ENCODE results near the gene GPR39. TPM values are rescaled to one million over a fixed set of nuclear protein-coding genes. Genes with fewer than 3 reads are reported as not detected.

Gene GPR39
- polyA plus RNA-seq, 1 donor from 2014 or later, result 1.1 TPM

DNA sequence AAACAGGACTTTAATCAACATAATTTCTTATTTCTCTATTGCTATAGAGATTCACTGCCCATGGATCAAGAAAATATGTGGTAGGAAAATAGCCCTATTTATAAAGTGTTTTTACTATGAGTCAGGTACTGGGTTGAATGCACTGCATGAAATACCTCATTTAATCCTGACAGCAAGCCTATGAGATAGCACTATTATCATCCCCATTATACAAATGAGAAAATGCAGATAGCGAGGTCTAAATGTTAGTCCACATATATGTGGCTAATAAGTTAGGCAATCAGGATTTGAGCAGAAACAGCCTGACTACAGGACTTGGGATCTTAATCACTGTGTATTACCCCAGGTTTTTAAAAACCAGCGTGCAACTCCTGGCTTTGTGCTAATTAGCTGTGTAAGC is 261.9 kb downstream of the GPR39 start:
- Histone ChIP-seq H2AFZ (ENCODE audit: low read depth, low read length) (no peak overlapping the region), H3K4me2 (ENCODE audit: low read length) (no peak overlapping the region)

DNA sequence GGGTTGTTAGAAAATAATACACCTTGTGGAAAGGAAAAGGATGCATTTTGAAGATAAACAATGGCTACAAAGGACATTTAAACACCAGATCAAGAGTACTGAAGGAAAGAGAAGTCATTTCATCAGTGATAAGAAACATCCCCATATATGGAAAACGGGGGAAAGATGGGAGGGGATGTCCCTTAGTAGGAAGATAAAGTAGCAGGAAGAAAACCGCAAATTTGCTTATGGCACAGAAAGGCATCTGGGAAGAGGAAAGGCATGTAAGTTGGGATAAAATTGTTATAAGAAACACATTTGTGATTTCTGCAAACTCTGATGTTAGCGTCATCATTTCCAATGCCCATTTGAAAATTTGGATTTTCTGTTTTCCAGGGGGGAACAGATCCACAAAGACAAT is 263.9 kb downstream of the GPR39 start:
- no peaks in the 10 kb centered on the region for H3K27me3 ChIP-seq (ENCODE audit: insufficient read depth, low read depth, low read length)
- H3K9ac ChIP-seq (ENCODE audit: low read length), result no peak overlapping the region
- no peak for TF ChIP-seq TAF1 (IDR thresholded peaks at IDR 0.05; ENCODE audit: low read depth)
- TF ChIP-seq, protein P1, sequence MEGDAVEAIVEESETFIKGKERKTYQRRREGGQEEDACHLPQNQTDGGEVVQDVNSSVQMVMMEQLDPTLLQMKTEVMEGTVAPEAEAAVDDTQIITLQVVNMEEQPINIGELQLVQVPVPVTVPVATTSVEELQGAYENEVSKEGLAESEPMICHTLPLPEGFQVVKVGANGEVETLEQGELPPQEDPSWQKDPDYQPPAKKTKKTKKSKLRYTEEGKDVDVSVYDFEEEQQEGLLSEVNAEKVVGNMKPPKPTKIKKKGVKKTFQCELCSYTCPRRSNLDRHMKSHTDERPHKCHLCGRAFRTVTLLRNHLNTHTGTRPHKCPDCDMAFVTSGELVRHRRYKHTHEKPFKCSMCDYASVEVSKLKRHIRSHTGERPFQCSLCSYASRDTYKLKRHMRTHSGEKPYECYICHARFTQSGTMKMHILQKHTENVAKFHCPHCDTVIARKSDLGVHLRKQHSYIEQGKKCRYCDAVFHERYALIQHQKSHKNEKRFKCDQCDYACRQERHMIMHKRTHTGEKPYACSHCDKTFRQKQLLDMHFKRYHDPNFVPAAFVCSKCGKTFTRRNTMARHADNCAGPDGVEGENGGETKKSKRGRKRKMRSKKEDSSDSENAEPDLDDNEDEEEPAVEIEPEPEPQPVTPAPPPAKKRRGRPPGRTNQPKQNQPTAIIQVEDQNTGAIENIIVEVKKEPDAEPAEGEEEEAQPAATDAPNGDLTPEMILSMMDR (IDR thresholded peaks at IDR 0.05; ENCODE audit: poor library complexity, severe bottlenecking), result no peak
- TF ChIP-seq EZH2 (IDR thresholded peaks at IDR 0.05; ENCODE audit: borderline replicate concordance, insufficient read depth, low read length, poor library complexity, severe bottlenecking), result no peak
- no peak overlapping the region for H3K4me3 ChIP-seq (ENCODE audit: low read length)
- no peaks in the 10 kb centered on the region for H3F3A ChIP-seq (ENCODE audit: insufficient read depth, low read length, poor library complexity, severe bottlenecking)
- no peaks in the 10 kb centered on the region for H3K9me2 ChIP-seq (ENCODE audit: insufficient read depth, low read length)
- no peak overlapping the region for H3K27ac ChIP-seq (ENCODE audit: low read length)
- no peak overlapping the region for H2AFZ ChIP-seq (ENCODE audit: low read depth, low read length)
- H3K36me3 ChIP-seq (ENCODE audit: insufficient read depth, low read length), result no peaks in the 10 kb centered on the region
- H3K79me2 ChIP-seq (replicated peaks; ENCODE audit: insufficient read depth, low read length), result no peaks in the 10 kb centered on the region
- H3K9me3 ChIP-seq (ENCODE audit: low read length), result no peaks in the 10 kb centered on the region
- H3K4me2 ChIP-seq (ENCODE audit: low read length), result no peak overlapping the region
- no peaks in the 10 kb centered on the region for H4K20me1 ChIP-seq (ENCODE audit: insufficient read depth)

More for the DNA sequence above, 261.9 kb downstream of the GPR39 start:
- H3K9me2 ChIP-seq (ENCODE audit: insufficient read depth, low read length), result no peaks in the 10 kb centered on the region
- no peaks in the 10 kb centered on the region for H3K79me2 ChIP-seq (replicated peaks; ENCODE audit: insufficient read depth, low read length)
- H3K27ac ChIP-seq (ENCODE audit: low read length), result no peak overlapping the region
- H3K9me3 ChIP-seq (ENCODE audit: low read length), result no peaks in the 10 kb centered on the region
- no peaks in the 10 kb centered on the region for H3F3A ChIP-seq (ENCODE audit: insufficient read depth, low read length, poor library complexity, severe bottlenecking)
- H3K9ac ChIP-seq (ENCODE audit: low read length), result no peak overlapping the region
- H3K36me3 ChIP-seq (ENCODE audit: insufficient read depth, low read length), result no peaks in the 10 kb centered on the region
- H4K20me1 ChIP-seq (ENCODE audit: insufficient read depth), result no peaks in the 10 kb centered on the region
- no peaks in the 10 kb centered on the region for H3K27me3 ChIP-seq (ENCODE audit: insufficient read depth, low read depth, low read length)
- H3K4me3 ChIP-seq (ENCODE audit: low read length), result no peak overlapping the region
- TF ChIP-seq, protein P1 (IDR thresholded peaks at IDR 0.05; ENCODE audit: poor library complexity, severe bottlenecking), result no peak
- TF ChIP-seq POLR2AphosphoS5 (IDR thresholded peaks at IDR 0.05), result no peak

DNA sequence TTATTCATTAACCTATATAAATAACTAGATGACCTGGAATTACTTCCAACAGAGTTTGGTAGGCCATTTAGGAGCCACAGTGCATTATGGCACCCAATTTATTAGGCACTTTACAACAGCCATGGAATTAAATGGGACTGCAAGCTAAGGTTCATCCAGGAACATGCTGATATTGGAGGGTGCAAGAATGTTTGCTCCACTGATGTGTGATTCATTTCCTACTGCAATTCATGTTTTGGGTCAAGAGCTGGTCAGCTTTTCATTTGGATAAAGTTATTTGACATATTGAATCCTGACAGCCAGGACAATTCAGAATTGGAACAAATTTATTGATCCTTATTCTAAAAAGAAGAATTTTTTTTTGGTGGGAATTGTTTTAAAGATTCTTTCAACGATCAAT is 265.2 kb downstream of the GPR39 start:
- Histone ChIP-seq H2AFZ (ENCODE audit: low read depth, low read length) (no peak overlapping the region), H3F3A (ENCODE audit: insufficient read depth, low read length, poor library complexity, severe bottlenecking) (no peaks in the 10 kb centered on the region), H3K9me3 (ENCODE audit: low read length) (no peaks in the 10 kb centered on the region), H3K9me2 (ENCODE audit: insufficient read depth, low read length) (no peaks in the 10 kb centered on the region), H3K4me3 (ENCODE audit: low read length) (no peak overlapping the region), H3K9ac (ENCODE audit: low read length) (no peak overlapping the region), H3K4me2 (ENCODE audit: low read length) (no peak overlapping the region), H3K79me2 (replicated peaks; ENCODE audit: insufficient read depth, low read length) (no peaks in the 10 kb centered on the region), H4K20me1 (ENCODE audit: insufficient read depth) (no peaks in the 10 kb centered on the region), H3K36me3 (ENCODE audit: insufficient read depth, low read length) (no peaks in the 10 kb centered on the region), H3K27me3 (ENCODE audit: insufficient read depth, low read depth, low read length) (no peaks in the 10 kb centered on the region), H3K27ac (ENCODE audit: low read length) (no peak overlapping the region)
- TF ChIP-seq RAD21 (conservative IDR thresholded peaks at IDR 0.05) (no peak), TAF1 (IDR thresholded peaks at IDR 0.05; ENCODE audit: low read depth) (no peak), SMC3 (conservative IDR thresholded peaks at IDR 0.05; ENCODE audit: poor library complexity) (no peak), MXI1 (conservative IDR thresholded peaks at IDR 0.05; ENCODE audit: poor library complexity, severe bottlenecking) (no peak), POLR2AphosphoS5 (IDR thresholded peaks at IDR 0.05) (no peak), EZH2 (IDR thresholded peaks at IDR 0.05; ENCODE audit: borderline replicate concordance, insufficient read depth, low read length, poor library complexity, severe bottlenecking) (no peak), EP300 (conservative IDR thresholded peaks at IDR 0.05; ENCODE audit: poor library complexity, severe bottlenecking) (no peak)
- TF ChIP-seq, protein P1 (IDR thresholded peaks at IDR 0.05; ENCODE audit: poor library complexity, severe bottlenecking), result no peak
- TF ChIP-seq, protein P2, sequence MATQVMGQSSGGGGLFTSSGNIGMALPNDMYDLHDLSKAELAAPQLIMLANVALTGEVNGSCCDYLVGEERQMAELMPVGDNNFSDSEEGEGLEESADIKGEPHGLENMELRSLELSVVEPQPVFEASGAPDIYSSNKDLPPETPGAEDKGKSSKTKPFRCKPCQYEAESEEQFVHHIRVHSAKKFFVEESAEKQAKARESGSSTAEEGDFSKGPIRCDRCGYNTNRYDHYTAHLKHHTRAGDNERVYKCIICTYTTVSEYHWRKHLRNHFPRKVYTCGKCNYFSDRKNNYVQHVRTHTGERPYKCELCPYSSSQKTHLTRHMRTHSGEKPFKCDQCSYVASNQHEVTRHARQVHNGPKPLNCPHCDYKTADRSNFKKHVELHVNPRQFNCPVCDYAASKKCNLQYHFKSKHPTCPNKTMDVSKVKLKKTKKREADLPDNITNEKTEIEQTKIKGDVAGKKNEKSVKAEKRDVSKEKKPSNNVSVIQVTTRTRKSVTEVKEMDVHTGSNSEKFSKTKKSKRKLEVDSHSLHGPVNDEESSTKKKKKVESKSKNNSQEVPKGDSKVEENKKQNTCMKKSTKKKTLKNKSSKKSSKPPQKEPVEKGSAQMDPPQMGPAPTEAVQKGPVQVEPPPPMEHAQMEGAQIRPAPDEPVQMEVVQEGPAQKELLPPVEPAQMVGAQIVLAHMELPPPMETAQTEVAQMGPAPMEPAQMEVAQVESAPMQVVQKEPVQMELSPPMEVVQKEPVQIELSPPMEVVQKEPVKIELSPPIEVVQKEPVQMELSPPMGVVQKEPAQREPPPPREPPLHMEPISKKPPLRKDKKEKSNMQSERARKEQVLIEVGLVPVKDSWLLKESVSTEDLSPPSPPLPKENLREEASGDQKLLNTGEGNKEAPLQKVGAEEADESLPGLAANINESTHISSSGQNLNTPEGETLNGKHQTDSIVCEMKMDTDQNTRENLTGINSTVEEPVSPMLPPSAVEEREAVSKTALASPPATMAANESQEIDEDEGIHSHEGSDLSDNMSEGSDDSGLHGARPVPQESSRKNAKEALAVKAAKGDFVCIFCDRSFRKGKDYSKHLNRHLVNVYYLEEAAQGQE (IDR thresholded peaks at IDR 0.05; ENCODE audit: borderline replicate concordance), result no peak
